OCI-LY3 (cell line): ENCODE results near the gene TMEM168.
"Not testable (repeated sequence)": the region's sequence is repeated elsewhere in the genome, so short reads cannot be mapped to it uniquely, and the experiment has no call there.

Source experiments
- H2AFZ ChIP-seq: fragments of 200-600, 300-600 bp; shearing (Covaris generic); 2 replicates; pipeline ENCODE4 v1.6.0; 2014; ENCODE audit warnings: antibody characterized with exemption, low read depth, low read length
- H3K27ac ChIP-seq: fragments of 200-600, 300-600 bp; sonication (generic); 2 replicates; pipeline ENCODE4 v1.5.1; 2014; ENCODE audit warnings: mild to moderate bottlenecking, low read length, moderate library complexity, mixed read lengths
- H3K27me3 ChIP-seq: fragments of 200-600, 300-600 bp; sonication (generic); 2 replicates; pipeline ENCODE4 v1.6.1; 2014; ENCODE audit warnings: low read depth, low read length, mixed read lengths
- H3K36me3 ChIP-seq: fragments of 200-600, 300-600 bp; sonication (generic); replicated peaks from 2 replicates; pipeline ENCODE3; 2014; ENCODE audit warnings: low read depth, low read length, mixed read lengths
- H3K4me1 ChIP-seq: fragments of 300-600, 200-600 bp; sonication (generic); 2 replicates; pipeline ENCODE4 v1.6.1; 2014; ENCODE audit warnings: low read length, mixed read lengths
- H3K4me2 ChIP-seq: fragments of 200-600, 300-600 bp; sonication (generic); 2 replicates; pipeline ENCODE4 v1.6.1; 2014; ENCODE audit warnings: low read length, mixed read lengths
- H3K4me3 ChIP-seq: fragments of 300-600, 200-600 bp; sonication (generic); 2 replicates; pipeline ENCODE4 v1.5.1; 2014; ENCODE audit warnings: antibody characterized with exemption, mild to moderate bottlenecking, low read length, moderate library complexity
- H3K79me2 ChIP-seq: fragments of 300-600, 200-600 bp; shearing (Covaris generic); 2 replicates; pipeline ENCODE4 v1.6.1; 2014; ENCODE audit warnings: mild to moderate bottlenecking, low read length, mixed read lengths
- H3K9ac ChIP-seq: fragments of 300-600, 200-600 bp; shearing (Covaris generic); 2 replicates; pipeline ENCODE4 v1.6.0; 2014; ENCODE audit warnings: mild to moderate bottlenecking, low read length, moderate library complexity
- H3K9me3 ChIP-seq: fragments of 200-600, 300-600 bp; shearing (Covaris generic); 2 replicates; pipeline ENCODE4 v1.6.1; 2014; ENCODE audit warnings: low read length, mixed read lengths; ENCODE audit not compliant: insufficient read depth
- H4K20me1 ChIP-seq: fragments of 200-600, 300-600 bp; sonication (generic); 2 replicates; pipeline ENCODE4 v1.6.1; 2016; ENCODE audit warnings: low read length, mixed read lengths; ENCODE audit not compliant: insufficient read depth
- EZH2phosphoT487 ChIP-seq: fragments of 200-600 bp; shearing (Covaris generic); IDR thresholded peaks from 2 replicates; pipeline ENCODE4 v1.6.1; 2018; ENCODE audit warnings: antibody characterized with exemption, mixed run types, low read depth
- TF ChIP-seq, protein P1 (sequence below): fragments of 200-600, 300-600 bp; sonication (generic); IDR thresholded peaks from 2 replicates; pipeline ENCODE4 v1.5.1; 2014; ENCODE audit warnings: antibody characterized with exemption, low read length, low read depth

The TMEM168 gene

GRCh38 chr7:112802406-112802805, 12.2 kb upstream of the TMEM168 start:
- Histone ChIP-seq H2AFZ (no peak overlapping the region), H3K27me3 (no peaks in the 10 kb centered on the region), H3K27ac (no peak overlapping the region), H4K20me1 (no peaks in the 10 kb centered on the region), H3K79me2 (no peaks in the 10 kb centered on the region), H3K4me3 (no peak overlapping the region), H3K4me2 (no peak overlapping the region), H3K9me3 (no peaks in the 10 kb centered on the region), H3K9ac (no peak overlapping the region), H3K36me3 (no peaks in the 10 kb centered on the region), H3K4me1 (no peaks in the 10 kb centered on the region)
- TF ChIP-seq EZH2phosphoT487, result no peak

DNA sequence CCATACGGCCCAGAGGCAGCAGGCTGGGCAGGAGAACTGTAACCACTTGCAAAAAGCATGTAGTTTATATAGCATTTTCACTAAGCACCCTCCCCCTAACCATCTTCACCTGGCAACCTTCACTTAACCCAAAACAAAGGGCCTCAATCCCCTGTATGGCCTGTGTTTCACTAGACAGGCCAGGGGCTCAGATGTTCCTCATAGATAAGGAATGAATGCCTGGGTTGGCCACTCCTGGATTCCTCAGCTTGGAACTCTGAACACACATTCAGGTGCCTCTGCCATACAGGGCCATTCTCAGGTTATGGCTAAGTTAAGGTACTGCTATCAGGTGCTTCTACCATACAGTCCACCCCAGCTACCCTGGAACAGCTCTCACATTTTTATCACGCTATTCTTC, 10.3 kb upstream of the TMEM168 start:
- H3K4me2 ChIP-seq, result no peak overlapping the region
- no peak overlapping the region for H3K27ac ChIP-seq
- H3K9me3 ChIP-seq, result no peaks in the 10 kb centered on the region
- H2AFZ ChIP-seq, result no peak overlapping the region
- no peaks in the 10 kb centered on the region for H3K4me1 ChIP-seq
- H3K4me3 ChIP-seq, result no peak overlapping the region
- no peaks in the 10 kb centered on the region for H3K36me3 ChIP-seq
- H3K27me3 ChIP-seq, result no peaks in the 10 kb centered on the region
- no peak overlapping the region for H3K9ac ChIP-seq
- H3K79me2 ChIP-seq, result no peaks in the 10 kb centered on the region
- no peaks in the 10 kb centered on the region for H4K20me1 ChIP-seq
- TF ChIP-seq, protein P1, sequence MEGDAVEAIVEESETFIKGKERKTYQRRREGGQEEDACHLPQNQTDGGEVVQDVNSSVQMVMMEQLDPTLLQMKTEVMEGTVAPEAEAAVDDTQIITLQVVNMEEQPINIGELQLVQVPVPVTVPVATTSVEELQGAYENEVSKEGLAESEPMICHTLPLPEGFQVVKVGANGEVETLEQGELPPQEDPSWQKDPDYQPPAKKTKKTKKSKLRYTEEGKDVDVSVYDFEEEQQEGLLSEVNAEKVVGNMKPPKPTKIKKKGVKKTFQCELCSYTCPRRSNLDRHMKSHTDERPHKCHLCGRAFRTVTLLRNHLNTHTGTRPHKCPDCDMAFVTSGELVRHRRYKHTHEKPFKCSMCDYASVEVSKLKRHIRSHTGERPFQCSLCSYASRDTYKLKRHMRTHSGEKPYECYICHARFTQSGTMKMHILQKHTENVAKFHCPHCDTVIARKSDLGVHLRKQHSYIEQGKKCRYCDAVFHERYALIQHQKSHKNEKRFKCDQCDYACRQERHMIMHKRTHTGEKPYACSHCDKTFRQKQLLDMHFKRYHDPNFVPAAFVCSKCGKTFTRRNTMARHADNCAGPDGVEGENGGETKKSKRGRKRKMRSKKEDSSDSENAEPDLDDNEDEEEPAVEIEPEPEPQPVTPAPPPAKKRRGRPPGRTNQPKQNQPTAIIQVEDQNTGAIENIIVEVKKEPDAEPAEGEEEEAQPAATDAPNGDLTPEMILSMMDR, result no peak
- no peak for TF ChIP-seq EZH2phosphoT487

GRCh38 chr7:112799448-112800120, 9.4 kb upstream of the TMEM168 start:
- H3K4me1 ChIP-seq, result no peaks in the 10 kb centered on the region
- TF ChIP-seq EZH2phosphoT487, result no peak
- TF ChIP-seq, protein P1, result no peak
- H3K4me3 ChIP-seq, result no peak overlapping the region
- no peak overlapping the region for H2AFZ ChIP-seq
- H3K9me3 ChIP-seq, result no peaks in the 10 kb centered on the region
- no peaks in the 10 kb centered on the region for H4K20me1 ChIP-seq
- H3K36me3 ChIP-seq, result no peaks in the 10 kb centered on the region
- H3K27me3 ChIP-seq, result no peaks in the 10 kb centered on the region
- H3K79me2 ChIP-seq, result no peaks in the 10 kb centered on the region
- H3K27ac ChIP-seq, result no peak overlapping the region
- H3K9ac ChIP-seq, result no peak overlapping the region
- H3K4me2 ChIP-seq, result no peak overlapping the region

GRCh38 chr7:112798274-112799159, 8.3 kb upstream of the TMEM168 start:
- H3K4me3 ChIP-seq, result no peak overlapping the region
- H3K79me2 ChIP-seq, result no peaks in the 10 kb centered on the region
- TF ChIP-seq EZH2phosphoT487, result no peak
- TF ChIP-seq, protein P1, result no peak

GRCh38 chr7:112796552-112796951, 6.4 kb upstream of the TMEM168 start:
- H3K4me2 ChIP-seq, H3K36me3 ChIP-seq, H3K79me2 ChIP-seq, H3K9ac ChIP-seq, H4K20me1 ChIP-seq, H3K4me1 ChIP-seq, H3K27me3 ChIP-seq, H3K27ac ChIP-seq, H3K4me3 ChIP-seq, H2AFZ ChIP-seq, H3K9me3 ChIP-seq: not testable (repeated sequence)

More at GRCh38 chr7:112798274-112799159, 8.3 kb upstream of the TMEM168 start:
- no peak overlapping the region for H3K27ac ChIP-seq
- no peaks in the 10 kb centered on the region for H3K36me3 ChIP-seq
- H2AFZ ChIP-seq, result no peak overlapping the region
- no peaks in the 10 kb centered on the region for H4K20me1 ChIP-seq
- H3K4me1 ChIP-seq, result no peaks in the 10 kb centered on the region
- H3K9me3 ChIP-seq, result no peaks in the 10 kb centered on the region
- H3K4me2 ChIP-seq, result no peak overlapping the region
- no peak overlapping the region for H3K9ac ChIP-seq
- H3K27me3 ChIP-seq, result no peaks in the 10 kb centered on the region
